ENCODE data around the gene MYH3. TPM values are rescaled to one million over a fixed set of nuclear protein-coding genes. Genes with fewer than 3 reads are reported as not detected.

MYH3 gene
- total and polyA plus RNA-seq, 7 donors = 1.9 to 261 (median 5.8) TPM

- Histone ChIP-seq H3K36me3 (ENCODE audit: insufficient read depth in 1 of 2, low read depth in 1 of 2) (no peaks in the 10 kb centered on the region), H3K4me1 (peaks cover 12% of the 10 kb centered on the region), H3K9me3 (no peaks in the 10 kb centered on the region), H3K4me3 (peak overlapping the region; percentile 22), H3K27me3 (ENCODE audit: insufficient read depth in 3 of 3, low read length in 2 of 3) (no peaks in the 10 kb centered on the region), H3K27ac (peak overlapping the region; percentile 84)
- WGBS, 3 donors = 44 to 69% (median 56%) methylated on average over 6 of the region's 6 CpGs
- DNase-seq (no peak), ATAC-seq (no peak)
- TF ChIP-seq CTCF (IDR thresholded peaks at IDR 0.05) = no peak
- intact Hi-C loops (cut with DNase I) = loop anchor here (2.0 to 10.0 kb wide), 6 partner anchors 72 to 692 kb away; partner anchors contain the start of gene MYH2 (in 1 of the 2)
These were observed 40.0 kb downstream of the MYH3 start for GRCh38 chr17:10617120-10617505.

DNA sequence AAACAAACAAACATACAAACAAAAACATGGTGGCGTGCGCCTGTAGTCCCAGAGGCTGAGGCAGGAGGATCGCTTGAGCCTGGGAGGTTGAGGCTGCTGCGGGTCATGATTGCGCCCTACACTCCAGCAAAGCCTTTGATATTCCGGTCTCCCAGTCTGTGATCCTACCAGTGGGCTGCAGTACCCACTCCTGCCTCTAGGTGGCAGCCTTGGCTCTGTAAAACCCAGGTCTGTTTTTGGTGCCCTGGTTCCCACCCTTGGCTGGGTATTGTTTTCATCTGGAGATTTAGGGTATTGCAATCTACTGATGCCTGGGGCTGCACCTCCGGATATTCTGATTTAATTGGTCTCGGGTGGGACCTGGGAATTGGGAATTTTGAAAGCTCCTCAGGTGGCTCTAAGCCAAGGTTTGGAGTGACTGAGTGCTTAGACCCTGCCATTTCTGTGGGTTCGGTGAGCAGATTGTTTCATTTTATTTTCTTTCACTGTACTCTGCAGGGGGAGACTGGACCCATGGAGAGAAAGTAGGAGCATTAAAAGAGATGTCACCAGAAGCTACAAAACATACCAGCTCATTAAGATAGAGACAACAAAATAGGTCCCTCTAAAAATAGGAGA, 40.5 kb downstream of the MYH3 start:
- peak; percentile 99 for TF ChIP-seq CTCF (IDR thresholded peaks at IDR 0.05)
- intact Hi-C loops (cut with DNase I) = loop anchor here (2.0 to 10.0 kb wide), 6 partner anchors 72 to 692 kb away; partner anchors contain the start of gene MYH2 (in 1 of the 2)
- Histone ChIP-seq H3K36me3 (ENCODE audit: insufficient read depth in 1 of 2, low read depth in 1 of 2) (no peaks in the 10 kb centered on the region), H3K27me3 (ENCODE audit: insufficient read depth in 3 of 3, low read length in 2 of 3) (no peaks in the 10 kb centered on the region), H3K9me3 (no peaks in the 10 kb centered on the region), H3K4me1 (peaks cover 12% of the 10 kb centered on the region), H3K4me3 (peak overlapping the region; percentile 22), H3K27ac (peak overlapping the region; percentile 84)
- peak; percentile 81 to 91 for DNase-seq
- peak; percentile 21 to 66 (median 48) for ATAC-seq
- 43 to 44% (median 43%) methylated on average over 9 of the region's 9 CpGs for WGBS, 3 donors

- peak overlapping the region; percentile 84 for H3K27ac ChIP-seq
- no peaks in the 10 kb centered on the region for H3K36me3 ChIP-seq (ENCODE audit: insufficient read depth in 1 of 2, low read depth in 1 of 2)
- peak overlapping the region; percentile 49 for H3K4me3 ChIP-seq
- DNase-seq (peak; percentile 32 to 65), ATAC-seq (peak; percentile 52 to 64 (median 58))
- H3K27me3 ChIP-seq (ENCODE audit: insufficient read depth in 3 of 3, low read length in 2 of 3) = no peaks in the 10 kb centered on the region
- H3K9me3 ChIP-seq = no peaks in the 10 kb centered on the region
- WGBS, 3 donors = 43 to 61% (median 49%) methylated on average over 6 of the region's 6 CpGs
- peaks cover 8% of the 10 kb centered on the region for H3K4me1 ChIP-seq
- intact Hi-C loops (cut with DNase I) = loop anchor here (5.0 to 10.0 kb wide), 7 partner anchors 70 to 690 kb away; partner anchors contain the start of genes MYH1 (in 1 of the 2) and MYH2 (in 1 of the 2)
- peak; percentile 80 for TF ChIP-seq CTCF (IDR thresholded peaks at IDR 0.05)
These were observed 42.5 kb downstream of the MYH3 start for GRCh38 chr17:10614536-10615155.

- intact Hi-C loops (cut with DNase I) = loop anchor here (5.0 to 10.0 kb wide), 4 partner anchors 69 to 689 kb away; partner anchors contain the start of genes MYH1 (in 1 of the 2) and MYH2 (in 1 of the 2)
- ATAC-seq = peak; percentile 57 to 68 (median 66)
- peak; percentile 28 to 77 for DNase-seq
- peak overlapping the region; percentile 84 for H3K27ac ChIP-seq
- H3K4me1 ChIP-seq = peaks cover 8% of the 10 kb centered on the region
- no peaks in the 10 kb centered on the region for H3K36me3 ChIP-seq (ENCODE audit: insufficient read depth in 1 of 2, low read depth in 1 of 2)
- H3K9me3 ChIP-seq = no peaks in the 10 kb centered on the region
- no peaks in the 10 kb centered on the region for H3K27me3 ChIP-seq (ENCODE audit: insufficient read depth in 3 of 3, low read length in 2 of 3)
- no peak for TF ChIP-seq CTCF (IDR thresholded peaks at IDR 0.05)
- peak overlapping the region; percentile 49 for H3K4me3 ChIP-seq
- WGBS, 3 donors = 30 to 45% (median 36%) methylated on average over 16 of the region's 16 CpGs
These were observed 43.2 kb downstream of the MYH3 start for GRCh38 chr17:10613775-10614513.
